CD4-positive, alpha-beta T cell treated with Interleukin-4 for 4 hours (primary cell): ENCODE results near the gene OR4D11.
A peak's percentile ranks its signal among the peaks of the same experiment; 100 is the strongest.

Experiments used
- DNase-seq: peaks from one replicate; pipeline ENCODE4 v3.0.0-alpha.2; 2020

Gene OR4D11

DNA sequence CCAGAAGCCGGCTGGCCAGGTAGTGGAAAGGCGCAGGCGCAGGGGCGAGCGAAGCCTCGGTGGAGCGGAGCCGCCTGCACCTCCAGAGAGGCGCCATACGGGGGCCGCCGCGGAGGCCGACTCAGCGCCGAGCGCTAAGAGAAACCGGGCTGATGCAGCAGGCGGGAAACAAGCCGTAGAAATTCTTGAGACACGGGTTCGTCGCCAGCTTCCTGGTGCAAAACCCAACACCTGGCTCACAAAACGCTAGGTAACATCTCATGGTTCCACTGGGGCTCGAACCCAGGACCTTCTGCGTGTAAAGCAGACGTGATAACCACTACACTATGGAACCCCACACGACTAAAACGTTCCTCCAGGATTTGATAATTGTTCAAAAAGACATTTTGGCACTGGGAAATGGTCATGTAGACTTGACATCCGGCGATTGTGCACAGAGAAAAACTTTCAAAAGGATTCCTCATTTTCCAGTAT lies 47.0 kb downstream of the OR4D11 start:
- peak; percentile 86 for DNase-seq

DNA sequence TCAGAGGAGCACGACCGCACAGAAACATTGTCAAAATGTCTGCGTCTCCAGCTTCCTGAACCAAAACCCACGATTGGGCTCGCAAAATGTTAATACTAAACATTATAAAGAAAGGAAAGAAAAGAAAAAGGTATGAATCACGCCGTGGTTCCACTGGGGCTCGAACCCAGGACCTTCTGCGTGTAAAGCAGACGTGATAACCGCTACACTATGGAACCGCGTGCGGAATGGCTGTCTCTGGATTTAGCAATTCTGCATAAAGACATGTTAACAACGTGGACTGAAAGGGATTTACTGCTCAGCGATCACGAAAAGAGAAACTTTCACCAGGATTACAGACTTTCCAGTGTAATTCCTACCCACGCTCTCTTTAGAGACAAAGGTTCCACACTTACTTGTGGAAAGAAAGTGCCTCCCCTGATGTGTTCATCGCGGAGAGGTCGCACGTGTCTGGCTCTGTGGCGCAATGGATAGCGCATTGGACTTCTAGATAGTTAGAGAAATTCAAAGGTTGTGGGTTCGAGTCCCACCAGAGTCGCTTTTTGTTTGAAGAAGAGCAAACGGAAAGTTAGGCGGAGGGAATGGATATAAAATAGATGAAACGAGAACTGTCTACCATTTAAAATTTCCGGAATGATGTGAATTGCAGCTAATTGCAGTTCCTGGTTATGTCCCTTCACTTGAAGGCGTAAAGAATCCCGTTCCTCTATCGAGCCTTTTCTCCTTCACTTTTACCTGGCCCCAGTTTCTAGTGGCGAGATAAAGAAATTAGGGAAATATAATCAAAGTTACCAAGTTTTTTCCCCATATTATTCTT lies 47.7 kb downstream of the OR4D11 start:
- peak; percentile 81 for DNase-seq

DNA sequence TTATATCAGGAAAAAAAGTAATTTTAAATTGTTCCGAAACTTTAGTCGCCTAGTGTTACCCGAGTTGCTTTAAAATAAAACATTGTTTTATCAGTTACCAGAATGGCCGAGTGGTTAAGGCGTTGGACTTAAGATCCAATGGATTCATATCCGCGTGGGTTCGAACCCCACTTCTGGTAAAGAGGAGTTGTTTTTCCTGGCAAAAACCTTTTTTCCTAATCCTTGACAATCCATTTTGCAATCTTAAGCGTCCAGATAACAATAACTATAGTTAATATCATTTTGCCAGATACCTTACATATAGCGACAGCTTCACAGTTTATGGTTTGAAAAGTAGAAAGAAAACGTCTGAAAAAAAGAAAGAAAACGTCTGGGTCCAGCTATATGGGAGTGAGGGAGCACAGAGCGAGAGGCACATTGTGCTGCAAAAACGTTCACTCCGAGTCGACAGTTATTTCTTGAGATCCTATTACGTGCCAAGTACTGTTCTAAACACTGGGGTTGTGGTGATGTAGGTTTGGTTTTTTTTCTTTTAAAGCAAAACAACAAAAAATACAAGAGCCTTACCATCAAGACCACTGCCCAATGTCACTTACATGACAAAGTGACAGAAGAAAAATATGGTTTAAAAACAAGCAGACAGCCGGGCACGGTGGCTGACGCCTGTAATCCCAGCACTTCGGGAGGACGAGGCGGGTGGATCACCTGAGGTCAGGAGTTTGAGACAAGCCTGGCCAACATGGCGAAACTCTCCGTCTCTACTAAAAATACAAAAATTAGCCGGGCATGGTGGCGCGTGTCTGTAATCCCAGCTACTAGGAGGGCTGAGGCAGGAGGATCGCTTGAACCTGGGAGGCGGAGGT lies 48.5 kb downstream of the OR4D11 start:
- no peak for DNase-seq

DNA sequence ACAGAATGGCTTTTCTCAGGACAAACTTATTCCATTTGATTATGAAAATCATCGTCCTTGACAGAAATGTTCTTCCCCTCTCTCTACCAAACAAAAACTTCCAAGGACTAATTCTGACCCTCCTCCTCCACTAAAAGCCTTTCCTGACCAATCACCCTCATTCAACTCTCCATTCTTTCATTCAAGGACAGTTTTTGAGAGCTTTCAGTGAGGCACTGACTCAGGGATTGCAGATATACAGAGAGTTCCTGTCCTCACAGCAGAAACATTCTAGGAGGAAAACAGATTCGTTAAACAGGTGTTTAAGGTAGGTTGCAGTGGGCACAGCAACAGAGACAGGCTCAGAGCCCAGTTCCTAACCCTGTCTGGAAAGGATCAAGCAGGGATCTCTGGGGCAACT lies 49.5 kb downstream of the OR4D11 start:
- no peak for DNase-seq

GRCh38 chr11:59553323-59553722 lies 49.9 kb downstream of the OR4D11 start:
- DNase-seq: no peak
